Fibroblast of villous mesenchyme (primary cell): ENCODE measurements around the gene TBC1D5. TPM values are rescaled to one million over a fixed set of nuclear protein-coding genes. Genes with fewer than 3 reads are reported as not detected.
A peak's percentile ranks its signal among the peaks of the same experiment; 100 is the strongest.

Experiments used
- DNase-seq: peaks from one replicate; pipeline ENCODE4 v3.0.0-alpha.2; 2010; ENCODE audit warnings: low read depth
- H3K4me3 ChIP-seq: 2 replicates; pipeline ENCODE4 v1.5.1; 2011; ENCODE audit warnings: low read depth, mild to moderate bottlenecking, low read length
- CTCF ChIP-seq: IDR thresholded peaks from 2 replicates; pipeline ENCODE4 v1.5.1; 2012; ENCODE audit warnings: low read depth, mild to moderate bottlenecking, low read length; ENCODE audit not compliant: insufficient read depth
- total RNA-seq: library from RNA; depleted of rRNA; stranded (reverse); fragments of >200 nt; gene quantifications from 2 replicates; pipeline ENCODE4 v1.2.3, GENCODE V29; 2012

TBC1D5 gene
- total RNA-seq, 1 donor = 107 TPM

GRCh38 chr3:17489139-17489538, 253.3 kb downstream of the TBC1D5 start:
- TF ChIP-seq CTCF = no peak
- H3K4me3 ChIP-seq = no peak overlapping the region
- no peak for DNase-seq

GRCh38 chr3:17481116-17481515, 261.3 kb downstream of the TBC1D5 start:
- no peak for DNase-seq
- no peak for TF ChIP-seq CTCF
- H3K4me3 ChIP-seq = no peak overlapping the region

- no peak overlapping the region for H3K4me3 ChIP-seq
- no peak for TF ChIP-seq CTCF
- no peak for DNase-seq
Measured at GRCh38 chr3:17479681-17480405, 262.6 kb downstream of the TBC1D5 start.

- peak; percentile 91 for DNase-seq
- no peak overlapping the region for H3K4me3 ChIP-seq
- TF ChIP-seq CTCF = no peak
Measured at GRCh38 chr3:17478673-17479072, 263.8 kb downstream of the TBC1D5 start.

GRCh38 chr3:17473761-17474160, 268.7 kb downstream of the TBC1D5 start:
- H3K4me3 ChIP-seq = no peak overlapping the region
- peak; percentile 44 for TF ChIP-seq CTCF
- peak; percentile 26 for DNase-seq

- DNase-seq = peak; percentile 8
- no peak for TF ChIP-seq CTCF
- no peak overlapping the region for H3K4me3 ChIP-seq
Measured at GRCh38 chr3:17469954-17470353, 272.5 kb downstream of the TBC1D5 start.

- DNase-seq = peak; percentile 43
- TF ChIP-seq CTCF = no peak
- H3K4me3 ChIP-seq = no peak overlapping the region
Measured at GRCh38 chr3:17469520-17469919, 272.9 kb downstream of the TBC1D5 start.
